Measurements from ENCODE around the gene ATE1. TPM values are rescaled to one million over a fixed set of nuclear protein-coding genes. Genes with fewer than 3 reads are reported as not detected.

Gene ATE1
- total RNA-seq, 1 donor from 2014 or later = 21.9 TPM

- intact Hi-C loops (cut with DNase I) = no loop called here
- no peak for DNase-seq (ENCODE audit: extremely low spot score in 2 of 2)
- Histone ChIP-seq H3K36me3 (peaks cover 0 to 4% of the 10 kb centered on the region in 2 donors), H3K27ac (no peak overlapping the region), H3K4me1 (peaks cover 4% of the 10 kb centered on the region), H3K27me3 (no peaks in the 10 kb centered on the region), H3K9me3 (no peaks in the 10 kb centered on the region), H3K4me3 (no peak overlapping the region)
- no peak for TF ChIP-seq POLR2AphosphoS5 (IDR thresholded peaks at IDR 0.05; ENCODE audit: insufficient read depth in 1 of 2, low read depth in 1 of 2)
- TF ChIP-seq, protein P1, sequence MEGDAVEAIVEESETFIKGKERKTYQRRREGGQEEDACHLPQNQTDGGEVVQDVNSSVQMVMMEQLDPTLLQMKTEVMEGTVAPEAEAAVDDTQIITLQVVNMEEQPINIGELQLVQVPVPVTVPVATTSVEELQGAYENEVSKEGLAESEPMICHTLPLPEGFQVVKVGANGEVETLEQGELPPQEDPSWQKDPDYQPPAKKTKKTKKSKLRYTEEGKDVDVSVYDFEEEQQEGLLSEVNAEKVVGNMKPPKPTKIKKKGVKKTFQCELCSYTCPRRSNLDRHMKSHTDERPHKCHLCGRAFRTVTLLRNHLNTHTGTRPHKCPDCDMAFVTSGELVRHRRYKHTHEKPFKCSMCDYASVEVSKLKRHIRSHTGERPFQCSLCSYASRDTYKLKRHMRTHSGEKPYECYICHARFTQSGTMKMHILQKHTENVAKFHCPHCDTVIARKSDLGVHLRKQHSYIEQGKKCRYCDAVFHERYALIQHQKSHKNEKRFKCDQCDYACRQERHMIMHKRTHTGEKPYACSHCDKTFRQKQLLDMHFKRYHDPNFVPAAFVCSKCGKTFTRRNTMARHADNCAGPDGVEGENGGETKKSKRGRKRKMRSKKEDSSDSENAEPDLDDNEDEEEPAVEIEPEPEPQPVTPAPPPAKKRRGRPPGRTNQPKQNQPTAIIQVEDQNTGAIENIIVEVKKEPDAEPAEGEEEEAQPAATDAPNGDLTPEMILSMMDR (IDR thresholded peaks at IDR 0.05) = no peak
- no peak for TF ChIP-seq POLR2A (IDR thresholded peaks at IDR 0.05)
Observed at GRCh38 chr10:121904888-121905287, 22.9 kb downstream of the ATE1 start.

GRCh38 chr10:121900443-121901174, 27.2 kb downstream of the ATE1 start:
- intact Hi-C loops (cut with DNase I) = no loop called here
- TF ChIP-seq POLR2AphosphoS5 (IDR thresholded peaks at IDR 0.05; ENCODE audit: insufficient read depth in 1 of 2, low read depth in 1 of 2) = peak in 1 of 2 donors; percentile 80
- TF ChIP-seq POLR2A (IDR thresholded peaks at IDR 0.05) = no peak
- TF ChIP-seq, protein P1 (IDR thresholded peaks at IDR 0.05) = peak; percentile 51 to 69 (median 55)
- Histone ChIP-seq H3K27ac (no peak overlapping the region), H3K27me3 (no peaks in the 10 kb centered on the region), H3K4me3 (no peak overlapping the region), H3K9me3 (no peaks in the 10 kb centered on the region), H3K4me1 (peaks cover 4% of the 10 kb centered on the region), H3K36me3 (peaks cover 0 to 5% of the 10 kb centered on the region in 2 donors)
- no peak for DNase-seq (ENCODE audit: extremely low spot score in 2 of 2)

- Histone ChIP-seq H3K36me3 (peaks cover 0 to 10% of the 10 kb centered on the region in 2 donors), H3K9me3 (no peaks in the 10 kb centered on the region), H3K27me3 (no peaks in the 10 kb centered on the region), H3K4me1 (peaks cover 4% of the 10 kb centered on the region), H3K27ac (no peak overlapping the region), H3K4me3 (no peak overlapping the region)
- TF ChIP-seq POLR2A (IDR thresholded peaks at IDR 0.05) (no peak), POLR2AphosphoS5 (IDR thresholded peaks at IDR 0.05; ENCODE audit: insufficient read depth in 1 of 2, low read depth in 1 of 2) (no peak)
- TF ChIP-seq, protein P1 (IDR thresholded peaks at IDR 0.05) = no peak
- no peak for DNase-seq (ENCODE audit: extremely low spot score in 2 of 2)
- intact Hi-C loops (cut with DNase I) = loop anchor here (10.0 kb wide), 1 partner anchor 955 kb away; no protein-coding TSS in a partner anchor
Observed at GRCh38 chr10:121899727-121900126, 28.1 kb downstream of the ATE1 start.

DNA sequence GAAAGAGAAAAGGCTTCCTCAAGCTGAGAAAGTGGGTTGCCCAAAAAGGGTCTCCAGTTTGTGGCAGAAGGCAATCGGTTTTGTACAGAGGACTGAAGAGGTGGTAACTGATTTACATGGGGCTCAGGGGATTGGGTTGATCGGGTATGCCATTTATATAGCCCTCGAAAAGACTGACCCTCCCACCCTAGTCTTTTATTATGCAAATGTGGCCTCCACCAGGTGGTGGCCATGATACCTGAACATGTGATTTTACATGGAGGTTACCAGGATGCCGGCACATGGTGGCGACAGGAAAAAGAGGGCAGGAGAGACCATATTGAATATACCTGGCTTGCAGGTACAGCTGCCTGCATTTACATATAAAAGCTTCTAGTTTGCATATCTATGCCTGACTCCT, 36.7 kb downstream of the ATE1 start:
- no peak for DNase-seq (ENCODE audit: extremely low spot score in 2 of 2)
- intact Hi-C loops (cut with DNase I) = loop anchor here (10.0 kb wide), 1 partner anchor 946 kb away; no protein-coding TSS in a partner anchor
- no peak for TF ChIP-seq POLR2A (IDR thresholded peaks at IDR 0.05)
- no peak for TF ChIP-seq POLR2AphosphoS5 (IDR thresholded peaks at IDR 0.05; ENCODE audit: insufficient read depth in 1 of 2, low read depth in 1 of 2)
- TF ChIP-seq, protein P1 (IDR thresholded peaks at IDR 0.05) = no peak
- Histone ChIP-seq H3K4me1 (no peaks in the 10 kb centered on the region), H3K36me3 (peaks cover 0 to 5% of the 10 kb centered on the region in 2 donors), H3K9me3 (no peaks in the 10 kb centered on the region), H3K27ac (no peak overlapping the region), H3K4me3 (no peak overlapping the region), H3K27me3 (no peaks in the 10 kb centered on the region)

- Histone ChIP-seq H3K36me3 (no peaks in the 10 kb centered on the region), H3K27me3 (no peaks in the 10 kb centered on the region), H3K27ac (no peak overlapping the region), H3K4me1 (no peaks in the 10 kb centered on the region), H3K4me3 (no peak overlapping the region), H3K9me3 (no peaks in the 10 kb centered on the region)
- TF ChIP-seq POLR2A (IDR thresholded peaks at IDR 0.05) (no peak), POLR2AphosphoS5 (IDR thresholded peaks at IDR 0.05; ENCODE audit: insufficient read depth in 1 of 2, low read depth in 1 of 2) (no peak)
- no peak for DNase-seq (ENCODE audit: extremely low spot score in 2 of 2)
- intact Hi-C loops (cut with DNase I) = no loop called here
Observed at GRCh38 chr10:121889212-121889611, 38.6 kb downstream of the ATE1 start.

Measured in vagina (tissue), 2 donors.